Measurements from ENCODE around the gene SLC8A1.

- no peak for TF ChIP-seq CTCF (IDR thresholded peaks at IDR 0.05 in 4 of 5, conservative IDR thresholded peaks at IDR 0.05 in 1 of 5)
- TF ChIP-seq POLR2A (IDR thresholded peaks at IDR 0.05), result no peak
Measured at GRCh38 chr2:40102447-40102846, 349.4 kb downstream of the SLC8A1 start.
